GM18858 (cell line): ENCODE measurements around the gene ANKRD13D.

Source experiments
- ATAC-seq: cut with Tn5 transposase; IDR thresholded peaks from one replicate; pipeline ENCODE4 v1.9.1; 2021; ENCODE audit not compliant: unreplicated experiment

ANKRD13D gene

DNA sequence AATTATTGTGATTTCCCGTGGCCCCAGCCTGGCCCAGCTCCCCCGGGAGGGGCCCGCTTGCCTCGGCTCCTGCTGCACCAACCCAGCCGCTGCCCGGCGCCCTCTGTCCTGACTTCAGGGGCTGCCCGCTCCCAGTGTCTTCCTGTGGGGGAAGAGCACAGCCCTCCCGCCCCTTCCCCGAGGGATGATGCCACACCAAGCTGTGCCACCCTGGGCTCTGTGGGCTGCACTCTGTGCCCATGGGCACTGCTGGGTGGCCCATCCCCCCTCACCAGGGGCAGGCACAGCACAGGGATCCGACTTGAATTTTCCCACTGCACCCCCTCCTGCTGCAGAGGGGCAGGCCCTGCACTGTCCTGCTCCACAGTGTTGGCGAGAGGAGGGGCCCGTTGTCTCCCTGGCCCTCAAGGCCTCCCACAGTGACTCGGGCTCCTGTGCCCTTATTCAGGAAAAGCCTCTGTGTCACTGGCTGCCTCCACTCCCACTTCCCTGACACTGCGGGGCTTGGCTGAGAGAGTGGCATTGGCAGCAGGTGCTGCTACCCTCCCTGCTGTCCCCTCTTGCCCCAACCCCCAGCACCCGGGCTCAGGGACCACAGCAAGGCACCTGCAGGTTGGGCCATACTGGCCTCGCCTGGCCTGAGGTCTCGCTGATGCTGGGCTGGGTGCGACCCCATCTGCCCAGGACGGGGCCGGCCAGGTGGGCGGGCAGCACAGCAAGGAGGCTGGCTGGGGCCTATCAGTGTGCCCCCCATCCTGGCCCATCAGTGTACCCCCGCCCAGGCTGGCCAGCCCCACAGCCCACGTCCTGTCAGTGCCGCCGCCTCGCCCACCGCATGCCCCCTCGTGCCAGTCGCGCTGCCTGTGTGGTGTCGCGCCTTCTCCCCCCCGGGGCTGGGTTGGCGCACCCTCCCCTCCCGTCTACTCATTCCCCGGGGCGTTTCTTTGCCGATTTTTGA lies 3.3 kb upstream of the ANKRD13D start:
- ATAC-seq, result no peak

DNA sequence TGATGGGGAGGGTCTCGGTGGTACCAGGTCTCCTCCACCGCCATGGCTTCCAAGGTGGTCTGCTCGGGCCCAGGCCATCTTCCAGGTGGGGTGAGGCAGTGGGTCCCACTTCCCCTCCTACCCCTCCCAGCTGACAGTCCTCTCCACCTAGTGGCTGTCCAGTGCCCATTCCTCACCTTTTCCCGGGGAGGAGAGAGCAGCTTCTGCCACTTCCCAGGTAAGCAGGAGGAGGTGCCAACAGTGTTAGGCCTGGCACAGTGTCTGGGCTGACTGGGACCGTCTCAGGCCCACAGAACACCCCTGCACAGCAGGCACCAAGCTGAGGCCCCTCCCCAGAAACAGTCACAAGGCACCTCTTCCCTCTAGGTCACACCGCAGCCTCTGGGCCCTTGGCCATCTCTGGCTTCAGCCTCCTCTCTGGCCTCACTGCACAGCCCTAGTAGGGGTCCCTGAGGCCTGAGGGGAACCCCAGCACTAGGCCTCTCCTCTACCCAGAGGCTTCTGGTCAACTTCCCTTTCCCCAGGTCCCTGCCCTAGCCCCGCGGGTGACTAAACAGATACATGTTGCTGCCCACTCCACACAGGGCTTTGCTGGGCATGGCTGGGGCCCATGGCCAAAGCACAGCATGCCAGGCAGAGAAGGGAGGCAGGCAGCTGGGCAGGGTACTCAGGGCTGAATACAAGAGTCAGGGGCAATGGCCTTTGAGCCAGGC lies 2.3 kb upstream of the ANKRD13D start:
- ATAC-seq, result no peak

DNA sequence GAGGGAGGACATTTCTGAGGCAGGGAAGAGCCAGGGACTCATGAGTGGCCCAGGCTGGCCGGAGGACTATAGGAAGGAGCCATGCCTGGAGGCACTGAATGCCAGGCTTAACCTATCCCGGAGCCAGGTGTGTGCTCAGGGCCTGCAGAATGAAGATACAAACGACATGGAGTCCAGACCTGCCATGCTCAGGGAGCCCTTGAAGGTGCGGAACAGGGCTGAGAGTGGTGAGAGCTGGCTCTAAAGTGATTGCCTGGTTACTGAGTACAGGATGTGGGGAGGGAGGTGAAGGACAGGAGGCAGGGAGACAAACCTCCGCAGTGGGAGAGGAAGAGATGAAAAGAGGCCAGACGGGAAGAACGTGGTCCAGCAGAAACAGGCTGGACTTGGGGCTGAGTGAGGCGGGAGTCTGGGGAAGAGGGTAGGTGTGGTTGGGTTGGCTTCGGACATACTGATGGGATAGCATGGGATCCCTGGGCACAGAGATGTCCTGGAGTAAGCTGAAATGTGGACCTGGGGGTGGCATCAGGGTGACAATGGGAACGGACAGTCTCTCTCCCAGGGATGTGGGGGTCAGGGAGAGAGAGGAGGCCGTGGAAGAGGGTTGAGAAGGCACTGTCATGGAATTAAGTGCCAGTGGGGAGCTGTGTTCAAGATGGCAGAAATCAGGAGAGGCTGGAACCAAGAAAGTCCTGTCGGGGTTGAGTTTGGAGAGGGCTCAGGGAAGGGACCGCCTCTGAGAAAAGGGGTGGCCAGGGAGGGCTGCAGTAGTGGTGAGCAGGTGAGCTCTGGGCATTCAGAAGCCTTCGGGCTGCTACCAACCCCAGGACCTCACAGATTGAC lies 1.5 kb upstream of the ANKRD13D start:
- no peak for ATAC-seq

DNA sequence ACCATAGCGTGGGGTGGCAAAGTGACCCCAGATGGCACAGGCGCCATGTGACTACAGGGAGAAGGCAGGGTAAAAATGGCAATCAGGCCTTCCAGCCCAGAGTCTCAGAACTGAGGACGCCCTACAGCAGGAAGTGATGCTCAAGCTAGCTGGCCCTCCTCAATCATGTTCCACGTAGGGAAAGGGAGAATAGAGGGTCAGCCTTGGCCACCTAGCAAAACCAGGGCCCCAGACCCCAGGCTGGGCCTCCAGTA lies 978 bp upstream of the ANKRD13D start:
- no peak for ATAC-seq

DNA sequence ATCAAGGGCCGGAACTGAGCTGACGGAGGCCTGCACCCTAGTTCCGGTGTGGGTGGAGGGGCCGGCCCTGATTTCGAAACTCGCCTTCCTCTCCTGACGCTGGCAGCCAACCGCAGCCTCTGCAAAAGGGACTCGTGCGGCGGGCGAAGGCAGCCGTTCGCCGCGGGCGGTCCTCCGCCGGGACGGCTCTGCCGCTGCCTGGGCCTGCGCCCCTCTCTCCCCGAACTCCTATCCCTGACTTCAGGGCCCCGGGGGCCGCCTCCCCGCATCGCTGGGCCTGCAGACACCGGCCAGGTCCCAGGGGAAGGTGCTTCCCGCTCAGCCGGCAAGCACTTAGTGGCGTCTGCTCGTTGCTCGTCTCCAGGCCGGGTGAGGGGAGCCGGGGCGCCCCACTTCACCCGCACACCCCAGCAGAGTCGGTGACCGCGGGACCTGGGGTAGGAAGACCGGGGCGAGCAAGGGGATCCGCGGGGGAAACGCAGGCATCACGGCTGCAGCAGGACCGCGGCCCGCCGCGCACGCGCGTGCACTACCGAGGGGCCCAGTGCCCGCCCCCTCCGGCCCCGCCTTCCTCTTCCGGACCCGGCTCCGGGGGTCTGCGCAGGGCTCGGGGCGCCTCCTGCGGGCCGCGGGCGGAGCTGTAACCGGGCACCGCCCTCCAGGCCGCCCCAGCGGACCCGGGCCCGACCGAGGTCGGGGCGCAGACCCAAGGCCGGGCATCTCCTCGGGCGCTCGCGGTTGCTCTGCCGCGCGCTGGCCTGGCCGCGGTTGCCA lies 464 bp upstream of the ANKRD13D start:
- ATAC-seq, result peak; percentile 48

DNA sequence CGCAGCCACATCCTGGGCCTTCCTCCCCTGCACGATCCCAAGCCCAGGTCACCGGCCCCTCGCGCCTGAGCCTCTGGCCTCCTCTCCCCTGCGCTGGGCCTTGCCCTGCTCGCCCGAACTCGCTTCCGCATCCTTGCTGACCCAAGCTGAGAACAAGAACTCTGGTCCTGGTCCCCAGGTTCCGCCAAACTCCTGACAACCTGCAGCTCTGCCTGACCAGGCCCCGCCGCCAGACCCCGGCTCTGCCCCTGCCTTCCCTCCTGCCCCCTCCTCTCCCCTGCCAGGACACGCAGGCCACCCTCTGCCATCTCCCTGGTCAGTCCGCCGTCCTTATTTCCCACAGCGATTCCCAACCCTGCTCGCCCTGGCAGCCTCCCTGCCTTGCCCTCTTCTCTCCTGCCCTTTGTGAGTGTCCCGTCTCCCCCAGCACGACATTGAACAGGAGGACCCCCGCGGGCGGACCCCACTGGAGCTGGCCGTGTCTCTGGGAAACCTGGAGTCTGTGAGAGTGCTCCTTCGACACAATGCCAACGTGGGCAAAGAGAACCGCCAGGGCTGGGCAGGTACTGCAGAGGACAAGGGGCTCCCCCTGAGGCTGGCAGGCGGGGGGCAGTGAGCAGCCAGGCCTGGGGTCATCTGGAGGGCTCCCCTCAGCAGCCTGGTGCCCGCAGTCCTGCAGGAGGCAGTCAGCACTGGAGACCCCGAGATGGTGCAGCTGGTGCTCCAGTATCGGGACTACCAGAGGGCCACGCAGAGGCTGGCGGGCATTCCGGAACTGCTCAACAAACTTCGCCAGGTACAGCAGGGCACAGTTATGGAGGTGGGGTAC lies 762 bp downstream of the ANKRD13D start:
- ATAC-seq, result no peak

DNA sequence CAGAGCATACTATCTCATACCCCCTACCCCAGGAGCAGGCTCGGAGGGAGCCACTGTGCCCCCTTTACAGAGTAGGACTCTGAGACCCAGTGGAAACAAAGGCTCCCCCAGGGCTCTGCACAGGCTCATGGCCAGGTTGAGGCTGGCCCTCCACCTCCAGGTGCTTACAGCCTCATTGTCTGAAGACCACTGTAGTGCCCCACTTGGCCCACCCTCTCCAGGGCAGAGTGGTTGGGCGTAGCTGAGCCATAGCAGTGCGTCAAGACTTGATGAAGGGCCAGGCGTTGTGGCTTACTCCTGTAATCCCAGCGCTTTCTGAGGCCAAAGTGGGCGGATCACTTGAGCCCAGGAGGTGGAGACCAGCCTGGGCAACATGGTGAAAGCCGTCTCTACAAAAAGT lies 1.7 kb downstream of the ANKRD13D start:
- ATAC-seq, result no peak

DNA sequence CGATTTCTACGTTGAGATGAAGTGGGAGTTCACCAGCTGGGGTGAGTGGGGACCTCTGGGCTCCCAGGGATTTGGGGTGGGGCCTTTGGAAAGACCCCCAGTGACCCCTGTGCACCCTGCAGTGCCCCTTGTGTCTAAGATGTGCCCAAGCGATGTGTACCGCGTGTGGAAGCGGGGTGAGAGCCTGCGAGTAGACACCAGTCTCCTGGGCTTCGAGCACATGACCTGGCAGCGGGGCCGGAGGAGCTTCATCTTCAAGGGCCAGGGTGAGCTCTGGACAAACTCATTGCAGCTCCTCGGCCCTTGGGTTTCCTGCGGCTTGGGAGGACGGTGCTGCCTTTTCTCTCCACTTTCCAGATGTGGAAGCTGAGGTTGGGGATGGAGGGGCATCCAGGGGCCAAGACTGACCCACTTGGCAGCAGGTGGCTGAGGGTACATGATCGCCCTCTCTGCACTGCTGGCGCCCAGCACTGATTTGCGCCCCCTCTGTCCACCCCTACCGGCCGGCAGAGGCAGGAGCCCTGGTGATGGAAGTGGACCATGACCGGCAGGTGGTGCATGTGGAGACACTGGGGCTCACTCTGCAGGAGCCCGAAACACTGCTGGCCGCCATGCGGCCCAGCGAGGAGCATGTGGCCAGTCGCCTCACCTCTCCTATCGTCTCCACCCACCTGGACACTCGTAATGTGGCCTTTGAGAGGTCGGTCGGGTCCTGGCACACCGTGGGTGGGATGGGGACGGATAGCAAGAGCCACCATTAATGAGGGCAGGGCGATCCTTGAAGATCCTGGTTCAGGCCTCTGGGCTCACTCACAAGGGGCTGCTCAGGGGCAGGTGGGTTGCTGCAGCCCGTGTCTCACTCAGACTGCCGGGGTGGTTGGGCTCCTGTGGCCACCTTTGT lies 2.6 kb downstream of the ANKRD13D start:
- ATAC-seq, result no peak

DNA sequence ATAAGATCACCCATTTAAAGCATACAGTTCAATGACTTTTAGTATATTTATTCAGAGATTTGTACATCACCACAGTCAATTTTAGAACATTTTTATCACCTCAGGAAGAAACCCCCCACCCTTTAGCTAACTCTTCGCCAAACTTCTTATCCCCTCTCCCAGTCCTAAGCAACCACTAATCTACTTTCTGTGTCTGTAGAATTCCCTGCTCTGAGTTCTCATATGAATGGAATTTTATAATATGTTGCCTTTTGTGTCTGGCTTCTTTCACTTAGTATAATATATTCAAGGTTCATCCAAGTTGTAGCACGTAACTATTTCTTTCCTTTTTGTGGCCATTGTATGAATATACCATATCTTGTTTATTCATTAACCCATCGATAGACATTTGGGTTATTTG lies 3.6 kb downstream of the ANKRD13D start:
- ATAC-seq, result no peak

DNA sequence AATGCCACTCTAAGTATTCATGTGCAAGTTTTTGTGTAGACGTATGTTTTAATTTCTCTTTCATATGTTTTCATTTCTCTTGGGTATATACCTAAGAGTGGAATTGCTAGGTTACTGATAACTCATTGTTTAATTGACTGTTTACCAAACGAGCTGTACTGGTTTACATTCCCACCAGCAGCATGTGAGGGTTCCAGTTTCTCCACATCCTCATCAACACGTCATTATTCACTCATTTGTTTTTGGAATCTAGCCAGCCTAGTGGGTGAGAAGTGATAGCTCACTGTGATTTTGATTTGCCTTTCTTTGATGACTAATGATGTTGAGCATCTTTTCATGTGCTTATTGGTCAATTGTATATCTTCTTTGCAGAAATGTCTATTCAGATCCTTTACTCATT lies 4.0 kb downstream of the ANKRD13D start:
- ATAC-seq, result no peak

DNA sequence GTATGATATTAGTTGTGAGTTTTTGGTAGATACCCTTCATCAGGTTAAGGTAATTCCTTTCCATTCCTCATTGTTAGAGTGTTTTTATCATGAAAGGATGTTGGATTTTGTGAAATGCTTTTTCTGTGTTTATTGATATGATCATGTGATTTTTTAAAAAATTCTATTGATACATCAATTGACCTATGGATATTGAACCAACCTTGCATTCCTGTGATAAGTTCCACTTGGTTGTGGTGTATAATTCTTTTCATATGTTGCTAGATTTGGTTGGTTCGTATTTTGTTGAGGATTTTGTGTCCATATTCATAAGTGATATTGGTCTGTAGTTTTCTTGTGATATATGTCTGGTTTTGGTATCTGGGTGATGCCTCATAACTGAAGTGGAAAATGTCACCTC lies 6.7 kb downstream of the ANKRD13D start:
- no peak for ATAC-seq

DNA sequence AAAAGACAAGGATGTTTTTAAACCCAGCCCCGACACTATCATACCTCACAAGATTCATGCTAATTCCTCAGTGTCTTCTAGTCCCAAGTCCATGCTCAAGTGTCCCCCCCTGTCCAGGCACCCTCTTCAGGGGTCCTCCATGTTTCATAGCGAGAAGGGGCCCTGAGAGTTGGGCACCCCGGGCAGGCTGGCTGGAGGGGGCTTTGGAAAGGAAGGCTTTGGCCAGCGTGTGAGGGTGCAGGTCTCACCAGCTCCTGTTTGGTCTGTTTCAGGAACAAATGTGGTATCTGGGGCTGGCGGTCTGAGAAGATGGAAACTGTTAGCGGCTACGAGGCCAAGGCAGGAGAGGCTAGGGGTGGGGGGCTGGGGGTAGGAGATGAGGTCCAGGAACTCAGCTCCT lies 9.7 kb downstream of the ANKRD13D start:
- ATAC-seq, result no peak

DNA sequence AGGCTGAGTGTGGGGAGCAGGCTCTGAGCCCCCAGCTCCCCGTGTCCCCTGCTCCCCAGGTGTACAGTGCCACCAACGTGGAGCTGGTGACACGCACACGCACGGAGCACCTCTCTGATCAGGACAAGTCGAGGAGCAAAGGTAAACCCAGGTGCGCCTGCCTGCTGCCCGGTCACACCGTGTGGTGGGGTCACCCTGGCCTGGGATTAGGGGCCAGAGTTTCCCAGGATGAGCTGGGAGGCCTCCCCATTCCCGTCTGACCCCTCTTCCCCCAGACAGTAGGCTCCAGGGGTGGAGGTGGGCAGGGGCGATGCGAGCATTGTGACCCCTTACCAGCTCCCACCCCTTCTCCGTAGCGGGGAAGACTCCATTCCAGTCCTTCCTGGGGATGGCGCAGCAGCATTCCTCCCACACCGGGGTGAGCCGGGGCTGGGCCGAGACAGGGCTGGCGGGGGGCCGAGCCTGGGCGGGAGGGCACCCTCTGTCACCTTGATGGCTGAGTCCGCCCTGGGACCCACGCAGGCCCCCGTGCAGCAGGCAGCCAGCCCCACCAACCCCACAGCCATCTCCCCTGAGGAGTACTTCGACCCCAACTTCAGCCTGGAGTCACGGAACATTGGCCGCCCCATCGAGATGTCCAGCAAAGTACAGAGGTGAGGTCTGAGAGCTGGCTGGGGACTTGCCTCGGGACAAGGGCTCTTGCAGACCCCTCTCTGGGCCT lies 10.5 kb downstream of the ANKRD13D start:
- no peak for ATAC-seq

DNA sequence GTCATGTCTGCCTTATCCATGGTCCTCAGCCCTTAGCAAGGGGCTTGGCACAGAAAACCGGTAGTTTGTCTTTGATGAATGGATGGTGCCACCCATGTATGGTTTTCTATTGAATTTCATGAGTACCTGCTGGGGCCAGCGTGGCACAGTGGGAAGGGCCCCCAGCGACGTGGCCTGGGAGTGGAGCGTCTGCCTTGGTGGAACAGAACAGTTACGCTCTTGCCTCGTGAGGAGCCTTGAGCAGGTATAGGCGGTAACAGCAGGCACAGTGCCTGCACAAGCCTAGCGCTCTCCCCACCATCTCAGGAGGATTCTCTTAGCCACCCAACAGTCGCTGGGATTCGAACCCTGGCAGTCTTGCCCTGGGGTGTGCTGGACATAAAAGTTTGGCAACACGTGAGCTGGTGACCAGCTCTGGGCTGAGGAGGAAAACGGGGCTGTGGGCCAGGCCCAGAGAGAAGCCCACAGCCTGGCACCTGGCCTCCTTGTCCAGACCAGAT lies 11.2 kb downstream of the ANKRD13D start:
- no peak for ATAC-seq

DNA sequence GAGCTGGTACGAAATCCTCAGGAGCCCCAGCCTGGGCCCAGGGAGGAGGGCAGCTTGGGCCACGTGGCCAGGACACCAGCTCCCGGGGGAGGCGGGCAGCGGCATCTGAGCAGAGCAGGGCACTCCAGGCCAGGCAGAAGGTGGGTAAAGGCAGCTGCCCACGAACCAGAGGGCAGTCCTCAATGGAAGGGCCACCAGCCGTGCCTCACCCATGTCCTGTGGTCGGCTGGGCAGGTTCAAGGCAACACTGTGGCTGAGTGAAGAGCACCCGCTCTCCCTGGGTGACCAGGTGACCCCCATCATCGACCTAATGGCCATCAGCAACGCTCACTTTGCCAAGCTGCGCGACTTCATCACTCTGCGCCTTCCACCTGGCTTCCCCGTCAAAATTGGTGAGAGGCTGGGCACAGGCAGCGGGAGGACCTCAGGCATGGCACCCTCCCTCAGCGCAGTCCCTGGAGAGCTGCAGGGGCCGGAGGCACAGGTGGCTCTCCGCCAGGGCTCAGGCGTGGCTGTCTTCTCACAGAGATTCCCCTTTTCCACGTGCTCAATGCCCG lies 11.7 kb downstream of the ANKRD13D start:
- no peak for ATAC-seq

DNA sequence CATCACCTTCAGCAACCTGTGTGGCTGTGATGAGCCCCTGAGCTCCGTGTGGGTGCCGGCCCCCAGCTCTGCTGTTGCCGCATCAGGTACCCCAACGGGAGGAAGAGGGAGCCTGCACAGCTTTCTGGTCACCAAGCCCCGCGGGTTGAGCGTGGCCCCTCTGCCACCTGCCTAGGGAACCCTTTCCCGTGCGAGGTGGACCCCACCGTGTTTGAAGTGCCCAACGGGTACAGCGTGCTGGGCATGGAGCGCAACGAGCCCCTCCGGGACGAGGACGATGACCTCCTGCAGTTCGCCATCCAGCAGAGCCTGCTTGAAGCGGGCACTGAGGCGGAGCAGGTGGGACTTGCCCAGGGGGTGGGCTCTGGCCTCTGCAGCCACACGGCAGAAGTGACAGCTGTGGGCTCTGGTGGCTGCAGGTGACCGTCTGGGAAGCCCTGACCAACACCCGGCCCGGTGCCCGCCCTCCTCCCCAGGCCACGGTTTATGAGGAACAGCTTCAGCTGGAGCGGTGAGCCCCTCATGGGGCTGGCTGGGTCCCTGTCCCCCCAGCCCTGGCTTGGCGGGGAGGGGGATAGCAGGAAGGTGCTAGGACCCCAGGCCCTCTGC lies 12.3 kb downstream of the ANKRD13D start:
- no peak for ATAC-seq

DNA sequence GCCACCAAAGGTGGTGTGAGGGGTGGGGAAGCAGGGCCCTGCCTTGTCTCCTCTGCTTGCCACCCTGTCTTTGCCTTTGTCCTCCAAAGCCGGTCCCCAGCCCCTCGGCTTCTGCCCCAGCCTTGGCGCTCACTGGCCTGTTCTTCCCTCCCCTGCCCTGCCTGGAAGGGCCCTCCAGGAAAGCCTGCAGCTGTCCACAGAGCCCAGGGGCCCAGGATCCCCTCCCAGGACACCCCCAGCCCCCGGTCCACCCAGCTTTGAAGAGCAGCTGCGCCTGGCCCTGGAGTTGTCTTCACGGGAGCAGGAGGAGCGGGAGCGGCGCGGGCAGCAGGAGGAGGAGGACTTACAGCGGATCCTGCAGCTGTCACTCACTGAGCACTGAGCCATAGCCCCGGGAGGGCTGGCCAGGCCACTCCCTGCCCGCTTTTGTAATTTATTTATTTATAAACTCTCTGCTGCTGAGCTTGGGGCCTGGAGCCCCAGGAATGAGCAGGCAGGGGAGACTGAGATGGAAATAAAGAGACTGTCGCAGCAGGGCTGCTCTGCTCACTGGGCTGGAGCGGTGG lies 12.9 kb downstream of the ANKRD13D start:
- ATAC-seq, result no peak
